H1 (cell line): ENCODE results near the gene USP36. TPM values are rescaled to one million over a fixed set of nuclear protein-coding genes. Genes with fewer than 3 reads are reported as not detected.

Experiments
- CTCF ChIA-PET: fragments of 300-600 bp; sonication (Branson Sonifier 250); formaldehyde crosslinking; loops from one replicate; lab custom pipeline; 2021; ENCODE audit not compliant: partially characterized antibody; lab: Charles Lee
- POLR2A ChIA-PET: fragments of 300-600 bp; sonication (Branson Sonifier 250); formaldehyde crosslinking; loops from one replicate; lab custom pipeline; 2021; ENCODE audit warnings: inconsistent platforms; ENCODE audit not compliant: partially characterized antibody; lab: Charles Lee
- DNase-seq, 2 experiments: peaks; one replicate each; pipeline versions ENCODE4 v3.0.0 to v3.0.0-alpha.2; 2010 to 2022; ENCODE audit warnings: low spot score in 2 of 2, low read depth in 1 of 2, mixed read lengths in 1 of 2
- FAIRE-seq: peaks from 2 replicates; lab custom pipeline; 2011; peaks lifted over from hg19 to GRCh38; lab: Jason Lieb, UNC
- H2AFZ ChIP-seq: 2 replicates; pipeline ENCODE4 v1.8.1; 2012; ENCODE audit warnings: low read length, inconsistent platforms
- H2AK5ac ChIP-seq: 2 replicates; pipeline ENCODE4 v1.6.1; 2013; ENCODE audit warnings: low read depth, low read length
- H2BK120ac ChIP-seq: replicated peaks from 2 replicates; pipeline ENCODE3; 2013; ENCODE audit warnings: low read depth, low read length, inconsistent platforms
- H2BK12ac ChIP-seq: 2 replicates; pipeline ENCODE4 v1.6.1; 2013; ENCODE audit warnings: low read depth, low read length
- H2BK15ac ChIP-seq: 2 replicates; pipeline ENCODE4 v1.6.1; 2013; ENCODE audit warnings: low read length
- H2BK20ac ChIP-seq: 2 replicates; pipeline ENCODE4 v1.6.1; 2013; ENCODE audit warnings: low read length
- H2BK5ac ChIP-seq: 2 replicates; pipeline ENCODE4 v1.6.1; 2013; ENCODE audit warnings: low read depth, low read length
- H3K14ac ChIP-seq: 2 replicates; pipeline ENCODE4 v1.6.1; 2013; ENCODE audit warnings: inconsistent platforms; ENCODE audit not compliant: insufficient read length
- H3K18ac ChIP-seq: 2 replicates; pipeline ENCODE4 v1.6.1; 2013; ENCODE audit warnings: low read length; ENCODE audit errors: extremely low read depth
- H3K23ac ChIP-seq: 2 replicates; pipeline ENCODE4 v1.6.1; 2013; ENCODE audit warnings: inconsistent platforms; ENCODE audit not compliant: insufficient read length
- H3K23me2 ChIP-seq: 2 replicates; pipeline ENCODE4 v1.6.1; 2013; ENCODE audit warnings: low read depth, low read length
- H3K27ac ChIP-seq: 2 replicates; pipeline ENCODE4 v1.6.1; 2011; ENCODE audit warnings: low read depth, low read length, inconsistent platforms
- H3K27me3 ChIP-seq, 4 experiments: replicated peaks in 1 of 4; 1 replicate in 1 of 4; 2 replicates in 3 of 4; pipeline versions ENCODE4 v1.6.1 to v1.8.1; 2011 to 2013; ENCODE audit warnings: low read length in 3 of 4, mild to moderate bottlenecking in 3 of 4, inconsistent platforms in 2 of 4, mixed read lengths in 2 of 4, moderate library complexity in 1 of 4; ENCODE audit not compliant: control insufficient read depth in 3 of 4, insufficient read depth in 3 of 4; ENCODE audit errors: extremely low read depth in 1 of 4
- H3K36me3 ChIP-seq, 4 experiments: 2 replicates each; pipeline versions ENCODE4 v1.6.1 to v1.8.1; 2011 to 2013; ENCODE audit warnings: mild to moderate bottlenecking in 4 of 4, low read length in 3 of 4, moderate library complexity in 2 of 4, control low read depth in 1 of 4, inconsistent platforms in 1 of 4; ENCODE audit not compliant: insufficient read depth in 4 of 4, control insufficient read depth in 2 of 4
- H3K4ac ChIP-seq: replicated peaks from 2 replicates; pipeline ENCODE3; 2013; ENCODE audit warnings: low read length, low read depth, mixed read lengths, inconsistent platforms; ENCODE audit not compliant: insufficient read length
- H3K4me1 ChIP-seq, 4 experiments: replicated peaks in 1 of 4; 1 replicate in 1 of 4; 2 replicates in 3 of 4; pipeline versions ENCODE4 v1.6.1 to v1.8.1; 2011 to 2013; ENCODE audit warnings: low read length in 3 of 4, inconsistent platforms in 2 of 4, mixed read lengths in 1 of 4; ENCODE audit not compliant: insufficient read depth in 4 of 4, control insufficient read depth in 3 of 4
- H3K4me2 ChIP-seq, 2 experiments: 2 replicates each; pipeline versions ENCODE4 v1.6.1 to v1.8.1; 2011 to 2013; ENCODE audit warnings: low read depth in 2 of 2, low read length in 2 of 2, control low read depth in 1 of 2, inconsistent platforms in 1 of 2, mild to moderate bottlenecking in 1 of 2; ENCODE audit not compliant: insufficient read depth in 1 of 2
- H3K4me3 ChIP-seq, 4 experiments: fragments of 200-600, 300-600 bp in 1 of 4; sonication (generic), shearing (Covaris generic), sonication (Bioruptor Twin) in 1 of 4; 2 replicates each; pipeline versions ENCODE4 v1.5.1 to v1.8.1; 2011 to 2016; ENCODE audit warnings: low read length in 4 of 4, low read depth in 3 of 4, control low read depth in 2 of 4, inconsistent platforms in 2 of 4, mild to moderate bottlenecking in 2 of 4, mixed read lengths in 1 of 4, moderate library complexity in 1 of 4; ENCODE audit not compliant: insufficient read depth in 2 of 4; ENCODE audit errors: extremely low read depth in 1 of 4
- H3K56ac ChIP-seq: replicated peaks from 2 replicates; pipeline ENCODE3; 2013; ENCODE audit warnings: low read depth, mild to moderate bottlenecking, mixed read lengths, low read length, inconsistent platforms; ENCODE audit not compliant: insufficient read length
- H3K79me1 ChIP-seq: 2 replicates; pipeline ENCODE4 v1.6.1; 2013; ENCODE audit warnings: low read depth, low read length, control low read depth
- H3K79me2 ChIP-seq, 2 experiments: 2 replicates each; pipeline versions ENCODE4 v1.6.1 to v1.8.1; 2012 to 2013; ENCODE audit warnings: low read length in 2 of 2, mild to moderate bottlenecking in 2 of 2, inconsistent platforms in 1 of 2; ENCODE audit not compliant: insufficient read depth in 2 of 2, control insufficient read depth in 1 of 2
- H3K9ac ChIP-seq, 4 experiments: replicated peaks in 1 of 4; 1 replicate in 1 of 4; 2 replicates in 3 of 4; pipeline versions ENCODE4 v1.6.1 to v1.8.1; 2011 to 2013; ENCODE audit warnings: low read depth in 3 of 4, low read length in 3 of 4, control low read depth in 2 of 4, mild to moderate bottlenecking in 2 of 4, moderate library complexity in 2 of 4, inconsistent platforms in 1 of 4; ENCODE audit errors: extremely low read depth in 1 of 4
- H3K9me3 ChIP-seq, 2 experiments: 2 replicates each; pipeline versions ENCODE4 v1.6.1 to v1.8.1; 2012 to 2013; ENCODE audit warnings: mild to moderate bottlenecking in 2 of 2, moderate library complexity in 2 of 2, control low read depth in 1 of 2, inconsistent platforms in 1 of 2, low read depth in 1 of 2, low read length in 1 of 2, mixed read lengths in 1 of 2; ENCODE audit not compliant: insufficient read depth in 2 of 2
- H4K20me1 ChIP-seq, 2 experiments: replicated peaks in 1 of 2; 2 replicates each; pipeline versions ENCODE3 to v1.8.1; 2011 to 2013; ENCODE audit warnings: inconsistent platforms in 2 of 2, low read length in 2 of 2, mild to moderate bottlenecking in 1 of 2; ENCODE audit not compliant: insufficient read depth in 2 of 2, control insufficient read depth in 1 of 2
- H4K5ac ChIP-seq: 2 replicates; pipeline ENCODE4 v1.6.1; 2013; ENCODE audit warnings: low read length, low read depth, mixed read lengths, inconsistent platforms; ENCODE audit not compliant: insufficient read length
- H4K8ac ChIP-seq: 2 replicates; pipeline ENCODE4 v1.8.0; 2013; ENCODE audit warnings: mild to moderate bottlenecking, moderate library complexity, low read length, inconsistent platforms; ENCODE audit not compliant: insufficient read depth; ENCODE audit errors: extremely low read depth
- H4K91ac ChIP-seq: replicated peaks from 2 replicates; pipeline ENCODE3; 2013; ENCODE audit warnings: low read length, mixed read lengths, inconsistent platforms; ENCODE audit not compliant: insufficient read length
- FOSL1 ChIP-seq: IDR thresholded peaks from 2 replicates; pipeline ENCODE4 v1.6.1; 2011; ENCODE audit warnings: mild to moderate bottlenecking, low read depth, low read length, moderate library complexity; ENCODE audit not compliant: insufficient read depth
- GABPA ChIP-seq: IDR thresholded peaks from 2 replicates; pipeline ENCODE4 v1.6.1; 2011; ENCODE audit warnings: mild to moderate bottlenecking, low read length, moderate library complexity, borderline replicate concordance; ENCODE audit not compliant: insufficient read depth
- KDM4A ChIP-seq: IDR thresholded peaks from one replicate; pipeline ENCODE4 v1.7.1; 2012; ENCODE audit warnings: low read depth, mild to moderate bottlenecking, moderate library complexity, low read length, inconsistent platforms; ENCODE audit not compliant: severe bottlenecking
- KDM5A ChIP-seq: fragments of 200-600 bp; IDR thresholded peaks from 2 replicates; pipeline ENCODE4 v1.7.1; 2012; ENCODE audit warnings: mild to moderate bottlenecking, low read length, inconsistent platforms, mixed read lengths
- PHF8 ChIP-seq: fragments of 200-600 bp; sonication (generic); conservative IDR thresholded peaks from 2 replicates; pipeline ENCODE4 v1.7.1; 2012; ENCODE audit warnings: low read depth, mild to moderate bottlenecking, inconsistent platforms, low read length, moderate library complexity
- SP2 ChIP-seq: IDR thresholded peaks from 2 replicates; pipeline ENCODE4 v1.6.1; 2012; ENCODE audit warnings: mild to moderate bottlenecking, low read length, inconsistent platforms
- SP4 ChIP-seq: IDR thresholded peaks from 2 replicates; pipeline ENCODE4 v1.6.1; 2012; ENCODE audit warnings: low read length, inconsistent platforms
- WGBS, 2 experiments: shearing (Covaris generic) in 1 of 2; methylation state at CpG; one replicate each; pipeline versions ENCODE4 v1.1.6 to v1.1.7; 2013 to 2015; ENCODE audit warnings: low lambda C conversion rate in 2 of 2, mixed read lengths in 2 of 2, inconsistent platforms in 1 of 2, low coverage in 1 of 2, missing lambda C conversion rate in 1 of 2; ENCODE audit not compliant: insufficient replicate concordance in 2 of 2, insufficient coverage in 1 of 2, insufficient read length in 1 of 2; ENCODE audit errors: extremely low coverage in 1 of 2, missing lambda C conversion rate in 1 of 2; 5-methylcytosine and 5-hydroxymethylcytosine counted together
- polyA plus RNA-seq, 7 experiments: library from polyadenylated mRNA; depleted of rRNA in 3 of 7; stranded (reverse) in 5 of 7; unstranded in 2 of 7; fragments of >200 nt in 5 of 7; fragments of 200-250 nt in 2 of 7; gene quantifications; 1 replicate in 5 of 7; 2 replicates in 1 of 7; 4 replicates in 1 of 7; pipeline versions ENCODE4 v1.2.1 to v1.2.3, GENCODE V29; 2011 to 2013; ENCODE audit warnings: missing spikeins in 2 of 7, mixed read lengths in 2 of 7
- total RNA-seq: library from RNA; stranded (reverse); fragmentation: NEBNext Ultra II Directional; extraction: Animal tissue kit (Norgen Biotek cat#: 25700); gene quantifications from 2 replicates; pipeline ENCODE4 v1.2.1, GENCODE V29; 2021

The USP36 gene
- total and polyA plus RNA-seq, 2 of the 8 experiments (the other 6 are each of a cell fraction or from before 2014, with no cell fraction given): 40.7 to 67.7 TPM

DNA sequence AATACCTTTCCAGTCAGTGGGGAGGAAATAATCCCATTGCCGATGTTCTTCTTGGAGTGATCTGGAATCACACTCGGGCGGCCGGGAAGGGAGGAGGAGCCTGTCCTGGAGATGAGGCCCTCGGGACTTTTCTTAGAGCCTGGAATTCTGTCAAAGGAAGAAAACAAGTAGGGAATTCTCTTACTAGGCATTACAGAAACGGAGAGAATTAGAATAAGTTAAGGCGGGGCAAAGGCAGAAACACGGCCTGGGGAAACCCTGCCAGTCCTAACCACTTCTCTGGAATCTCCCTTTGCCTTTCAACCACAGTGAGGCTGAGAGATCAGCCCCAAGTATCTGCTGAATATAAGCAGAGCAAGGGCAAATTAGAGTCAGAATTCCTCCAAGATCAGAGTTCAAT is 27.8 kb downstream of the USP36 start:
- Histone ChIP-seq H4K5ac (no peak overlapping the region), H3K14ac (no peak overlapping the region), H3K18ac (no peak overlapping the region), H2AFZ (no peak overlapping the region), H3K4me2 (no peak overlapping the region), H3K9me3 (no peaks in the 10 kb centered on the region), H2AK5ac (no peak overlapping the region), H2BK20ac (no peak overlapping the region), H2BK5ac (no peak overlapping the region), H3K56ac (no peak overlapping the region), H3K4me3 (no peak overlapping the region), H3K36me3 (peaks cover 33 to 87% (median 74%) of the 10 kb centered on the region in 4 experiments), H3K23ac (no peak overlapping the region), H4K8ac (no peak overlapping the region), H2BK15ac (no peak overlapping the region), H2BK120ac (no peak overlapping the region), H3K79me1 (no peaks in the 10 kb centered on the region; the same call in none of the 2 replicates), H3K79me2 (peaks cover 0 to 3% of the 10 kb centered on the region in 2 experiments; a peak in 1 of 4 replicates), H3K4me1 (no peaks in the 10 kb centered on the region), H4K20me1 (peaks cover 4 to 11% of the 10 kb centered on the region in 2 experiments), H3K4ac (no peak overlapping the region), H4K91ac (no peak overlapping the region), H3K23me2 (no peaks in the 10 kb centered on the region), H3K27me3 (no peaks in the 10 kb centered on the region), H3K27ac (no peak overlapping the region), H3K9ac (no peak overlapping the region), H2BK12ac (no peak overlapping the region)
- POLR2A ChIA-PET: no interaction called here
- CTCF ChIA-PET: no interaction called here
- no peak for FAIRE-seq
- 96% methylated on average over 8 of the region's 8 CpGs; no CpG with 5 or more reads in 1 of the 2 experiments for WGBS, 2 experiments
- TF ChIP-seq SP2 (no peak), FOSL1 (no peak), PHF8 (no peak), SP4 (no peak), GABPA (no peak), KDM4A (no peak), KDM5A (no peak)
- DNase-seq: no peak
